A549 treated with Mapracorat at 1 μM for 4 hours (cell line): ENCODE measurements around the gene SEC14L2. TPM values are rescaled to one million over a fixed set of nuclear protein-coding genes. Genes with fewer than 3 reads are reported as not detected.

Experiments used
- total RNA-seq: library from RNA; stranded (reverse); fragments of 200-300 nt; extraction: Qiagen RNA extraction; gene quantifications from 5 replicates; pipeline ENCODE4 v1.2.3, GENCODE V29; 2022

The SEC14L2 gene
- total RNA-seq, result 48.2 to 79.6 TPM (median 70.6 TPM) in 5 replicates

DNA sequence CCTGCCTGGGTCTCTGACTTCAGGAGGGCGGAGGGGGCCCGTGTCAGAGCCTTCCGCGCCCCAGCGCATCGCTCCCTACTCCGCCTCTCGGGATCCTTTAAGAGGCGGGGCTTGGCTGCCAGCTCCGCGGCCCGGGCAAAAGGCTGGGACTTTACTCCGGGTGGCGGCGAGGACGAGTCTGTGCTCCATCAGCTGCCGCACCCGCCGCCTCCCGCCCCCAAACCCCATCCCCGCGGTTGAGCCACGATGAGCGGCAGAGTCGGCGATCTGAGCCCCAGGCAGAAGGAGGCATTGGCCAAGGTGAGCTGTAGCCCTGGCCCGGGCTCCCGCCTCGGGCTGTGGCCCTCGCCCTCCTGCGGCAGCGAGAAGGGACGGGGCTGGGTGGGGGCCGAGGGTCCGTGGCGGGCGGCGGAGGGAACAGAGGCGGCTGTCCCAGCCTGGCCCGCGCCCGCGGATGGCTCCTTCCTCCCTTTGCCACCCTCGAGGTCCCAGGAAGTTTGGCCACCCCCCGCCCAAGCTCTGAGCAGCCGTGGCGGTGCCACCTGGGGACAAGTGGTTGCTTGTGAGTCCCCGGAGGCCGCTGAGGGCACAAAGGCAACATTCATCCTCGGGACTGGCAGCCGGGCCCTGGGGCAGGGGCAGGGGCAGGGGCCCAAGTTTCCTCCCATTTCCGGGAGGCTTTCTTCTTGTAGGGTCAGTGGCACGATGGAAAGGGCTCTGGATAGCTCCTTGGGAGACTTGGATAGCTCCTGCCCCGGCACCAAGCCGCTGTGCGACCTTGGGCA is at the start of gene SEC14L2:
TSS of gene SEC14L2 (plus strand) at position 148 of the 785 bp plus-strand sequence. CDS start at position 247, 99 bp downstream.

DNA sequence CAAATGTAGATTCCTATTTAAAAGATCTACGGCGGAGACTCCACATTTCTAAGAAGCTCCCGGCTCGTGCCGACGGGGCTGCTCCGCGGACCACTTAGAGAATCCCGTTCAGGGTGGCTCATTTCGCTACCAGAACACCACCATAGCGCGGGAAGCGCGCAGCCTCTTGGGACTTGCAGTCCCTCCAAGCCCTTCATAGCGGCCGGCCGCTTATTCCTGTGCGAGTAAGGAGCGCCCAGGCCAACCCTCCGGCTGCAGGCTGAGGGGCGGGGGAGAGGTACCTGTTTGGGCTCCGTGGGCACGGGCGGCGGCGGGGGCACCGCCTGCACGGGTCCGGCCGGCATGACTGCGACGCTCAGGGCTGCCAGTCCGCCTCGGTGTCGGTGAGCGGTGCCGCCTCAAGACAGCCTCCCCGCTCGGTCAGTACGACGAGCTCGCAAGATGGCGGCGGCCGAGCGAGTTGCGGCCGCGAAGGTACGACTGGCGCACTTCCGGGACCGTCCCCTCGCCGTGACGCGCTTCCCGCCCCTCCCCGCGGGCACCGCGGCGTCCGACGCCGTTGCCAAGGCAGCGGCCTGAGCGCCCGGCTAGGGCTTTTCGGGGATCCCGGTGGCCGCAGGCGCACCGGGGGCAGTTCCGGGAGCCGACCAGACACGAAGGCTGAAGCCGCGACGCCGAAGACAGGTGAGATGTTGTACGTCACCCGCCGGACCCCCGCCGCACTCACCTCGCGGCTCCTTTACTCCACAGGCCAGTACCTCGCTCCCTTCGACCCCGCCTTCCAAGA is 40.2 kb upstream of the SEC14L2 start, which contains the start of the genes CCDC157 and SF3A1:
TSS of gene CCDC157 (plus strand) at position 559 of the 787 bp plus-strand sequence. CDS start 8,994 bp downstream, outside the sequence.
TSS of gene SF3A1 (minus strand) at position 446 of the 787 bp plus-strand sequence. CDS start at position 344, 102 bp downstream.

GRCh38 chr22:30386960-30387827 is 9.6 kb upstream of the SEC14L2 start, which contains the start of gene RNF215:
Gene RNF215 (minus strand): TSS chr22:30387411. CDS start chr22:30387313, 98 bp downstream.

GRCh38 chr22:30425616-30426387 is 29.0 kb downstream of the SEC14L2 start, which contains the start of gene MTFP1:
Gene MTFP1 (plus strand): TSS chr22:30425768. CDS start chr22:30425880, 112 bp downstream.

DNA sequence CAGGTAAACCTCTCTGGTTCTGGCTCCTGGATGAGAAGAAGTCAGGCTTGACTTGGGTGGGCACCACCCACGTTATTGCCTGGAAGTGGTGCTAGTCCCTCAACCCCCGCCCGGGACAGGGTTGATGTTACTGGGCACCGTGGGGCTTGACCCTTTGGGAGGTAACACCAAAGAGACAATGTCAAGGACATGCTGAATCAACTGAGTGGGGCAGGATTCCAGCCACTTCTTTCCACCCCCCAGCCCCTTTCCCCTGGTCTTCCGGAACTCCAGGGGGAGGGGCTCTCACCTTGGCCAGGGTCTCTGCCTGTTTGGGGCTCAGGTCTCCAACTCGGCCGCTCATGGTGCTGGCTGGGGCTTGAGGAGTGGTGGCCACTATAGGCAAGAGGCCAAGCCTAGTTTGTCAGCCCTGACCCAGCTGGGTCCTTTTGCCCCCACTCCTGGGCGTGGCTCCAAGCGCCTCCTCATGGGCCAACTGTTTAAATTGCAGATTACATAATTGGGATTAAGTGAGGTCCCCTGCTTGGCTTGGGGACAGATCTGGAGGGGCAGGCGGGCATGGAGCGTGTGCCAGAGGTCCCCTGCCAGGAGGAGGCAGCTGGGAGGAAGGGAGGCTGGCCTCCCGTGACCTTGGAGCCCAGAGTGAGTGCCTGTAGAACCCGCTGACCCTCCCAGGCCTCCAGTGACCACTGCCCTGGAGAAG is 74.9 kb downstream of the SEC14L2 start, which contains the start of gene SEC14L3:
TSS of gene SEC14L3 (minus strand) at position 402 of the 703 bp plus-strand sequence. CDS start at position 343, 59 bp downstream.

Other genes with a start within 250 kb of the SEC14L2 start
- gene LIF, start 150.3 kb upstream of the SEC14L2 start, total RNA-seq, result 20.1 to 35.3 TPM (median 30.0 TPM) in 5 replicates
- 0.12 TPM in 1 of 5 replicates, not detected in the others for gene OSM, start 130.2 kb upstream of the SEC14L2 start, total RNA-seq
- gene CASTOR1, start 107.5 kb upstream of the SEC14L2 start, total RNA-seq, result 3.4 to 7.0 TPM (median 6.0 TPM) in 5 replicates
- 8.2 to 9.8 TPM (median 9.4 TPM) in 5 replicates for gene TBC1D10A, start 70.1 kb upstream of the SEC14L2 start, total RNA-seq
- 45.5 to 66.8 TPM (median 65.0 TPM) in 5 replicates for gene SF3A1, start 40.1 kb upstream of the SEC14L2 start, total RNA-seq
- 2.4 to 3.4 TPM (median 3.2 TPM) in 5 replicates for gene CCDC157, start 40.0 kb upstream of the SEC14L2 start, total RNA-seq
- gene RNF215, start 9.6 kb upstream of the SEC14L2 start, total RNA-seq, result 16.0 to 23.8 TPM (median 21.7 TPM) in 5 replicates
- gene MTFP1, start 28.8 kb downstream of the SEC14L2 start, total RNA-seq, result 59.6 to 71.2 TPM (median 69.2 TPM) in 5 replicates
- not detected in 5 replicates for gene SEC14L3, start 75.0 kb downstream of the SEC14L2 start, total RNA-seq
- gene SEC14L4, start 108.7 kb downstream of the SEC14L2 start, total RNA-seq, result 4.6 to 6.3 TPM (median 5.8 TPM) in 5 replicates
- gene SEC14L6, start 149.7 kb downstream of the SEC14L2 start, total RNA-seq, result not detected in 5 replicates
- 7.0 to 11.7 TPM (median 11.1 TPM) in 5 replicates for gene GAL3ST1, start 177.6 kb downstream of the SEC14L2 start, total RNA-seq
- gene PES1, start 194.9 kb downstream of the SEC14L2 start, total RNA-seq, result 101 to 120 TPM (median 108 TPM) in 5 replicates
- 4.5 to 5.4 TPM (median 4.9 TPM) in 5 replicates for gene TCN2, start 210.2 kb downstream of the SEC14L2 start, total RNA-seq
- 5.0 to 7.3 TPM (median 6.2 TPM) in 5 replicates for gene SLC35E4, start 238.8 kb downstream of the SEC14L2 start, total RNA-seq